Glomerular endothelial cell (primary cell): ENCODE results near the gene TEAD3. TPM values are rescaled to one million over a fixed set of nuclear protein-coding genes. Genes with fewer than 3 reads are reported as not detected.

Experiments
- DNase-seq: peaks from one replicate; pipeline ENCODE4 v3.0.0-alpha.2; 2011; ENCODE audit warnings: low read depth, low spot score; ENCODE audit errors: extremely low read depth
- total RNA-seq: library from RNA; depleted of rRNA; stranded (reverse); fragments of >200 nt; gene quantifications from 2 replicates; pipeline ENCODE4 v1.2.3, GENCODE V29; 2015

The TEAD3 gene
- total RNA-seq, 1 donor from 2014 or later, result 4.8 TPM

- no peak for DNase-seq
These were observed 69.4 kb downstream of the TEAD3 start for GRCh38 chr6:35427435-35427834.

GRCh38 chr6:35426074-35426473 is 70.8 kb downstream of the TEAD3 start:
- no peak for DNase-seq

- DNase-seq, result peak; percentile 77
These were observed 71.6 kb downstream of the TEAD3 start for GRCh38 chr6:35425284-35425683.

Other genes starting within 250 kb of the TEAD3 start
- 19.2 and 20.8 TPM in 2 replicates for gene ZNF76, start 237.3 kb downstream of the TEAD3 start, total RNA-seq
- 2.1 and 3.4 TPM in 2 replicates for gene DEF6, start 199.3 kb downstream of the TEAD3 start, total RNA-seq
- gene PPARD, start 154.5 kb downstream of the TEAD3 start, total RNA-seq, result 8.2 and 12.6 TPM in 2 replicates
- 2.7 and 3.7 TPM in 2 replicates for gene FANCE, start 44.7 kb downstream of the TEAD3 start, total RNA-seq
- 885 and 1,342 TPM in 2 replicates for gene RPL10A, start 28.7 kb downstream of the TEAD3 start, total RNA-seq
- not detected in 2 replicates for gene TULP1, start 15.8 kb upstream of the TEAD3 start, total RNA-seq
- gene FKBP5, start 191.8 kb upstream of the TEAD3 start, total RNA-seq, result 22.5 and 22.9 TPM in 2 replicates
- gene ARMC12, start 240.0 kb upstream of the TEAD3 start, total RNA-seq, result not detected in 2 replicates